Transverse colon (tissue), 4 donors: ENCODE data around the gene PPP6R3.

Source experiments
- POLR2A ChIP-seq: fragments of 450-650 bp; IDR thresholded peaks from one replicate; pipeline ENCODE4 v1.6.1; 2016; ENCODE audit warnings: antibody characterized with exemption, mild to moderate bottlenecking, moderate library complexity
- POLR2AphosphoS5 ChIP-seq, 3 donors: sonication (generic); formaldehyde crosslinking; IDR thresholded peaks; one replicate each; pipeline ENCODE4 v1.6.1; 2016; ENCODE audit warnings: antibody characterized with exemption in 3 of 3
- TF ChIP-seq, protein P1 (sequence below), 5 experiments: fragments of 200-600 bp in 3 of 5; fragments of 450-650 bp in 2 of 5; sonication (generic) in 3 of 5; IDR thresholded peaks; 1 replicate in 2 of 5; 2 replicates in 3 of 5; pipeline ENCODE4 v1.5.1; 2016 to 2017; ENCODE audit warnings: antibody characterized with exemption in 5 of 5, inconsistent platforms in 3 of 5, mild to moderate bottlenecking in 2 of 5, moderate library complexity in 1 of 5

DNA sequence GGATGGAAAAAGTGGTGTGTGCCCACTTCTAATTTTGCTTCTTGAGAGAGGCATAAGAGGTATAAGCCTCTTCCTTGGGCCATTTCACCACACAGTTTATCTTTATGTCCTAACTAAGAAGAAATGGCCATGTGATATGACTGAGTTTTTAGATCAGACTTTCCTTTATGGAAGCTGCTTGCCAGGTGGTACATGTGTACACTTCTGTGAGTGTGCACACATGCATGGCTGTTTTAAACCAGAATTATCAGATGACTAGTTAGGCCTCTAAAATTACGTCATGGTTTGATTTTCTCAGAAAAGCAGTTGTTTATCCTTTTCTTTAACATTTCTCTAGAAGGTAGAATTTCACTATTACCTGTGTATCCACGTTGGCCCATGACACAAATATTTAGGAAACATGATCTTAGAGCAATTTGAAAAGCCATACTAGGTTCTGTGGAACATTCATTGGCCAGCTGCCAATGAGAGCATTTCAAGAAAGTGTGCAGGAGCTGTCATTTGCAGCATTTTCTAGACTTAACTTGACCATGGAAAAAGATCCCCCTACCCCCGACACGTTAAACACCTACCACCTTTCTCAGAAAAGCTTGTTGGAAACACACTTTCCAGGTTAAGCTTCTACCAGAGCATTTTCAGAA is 114.6 kb downstream of the PPP6R3 start:
- TF ChIP-seq, protein P1, sequence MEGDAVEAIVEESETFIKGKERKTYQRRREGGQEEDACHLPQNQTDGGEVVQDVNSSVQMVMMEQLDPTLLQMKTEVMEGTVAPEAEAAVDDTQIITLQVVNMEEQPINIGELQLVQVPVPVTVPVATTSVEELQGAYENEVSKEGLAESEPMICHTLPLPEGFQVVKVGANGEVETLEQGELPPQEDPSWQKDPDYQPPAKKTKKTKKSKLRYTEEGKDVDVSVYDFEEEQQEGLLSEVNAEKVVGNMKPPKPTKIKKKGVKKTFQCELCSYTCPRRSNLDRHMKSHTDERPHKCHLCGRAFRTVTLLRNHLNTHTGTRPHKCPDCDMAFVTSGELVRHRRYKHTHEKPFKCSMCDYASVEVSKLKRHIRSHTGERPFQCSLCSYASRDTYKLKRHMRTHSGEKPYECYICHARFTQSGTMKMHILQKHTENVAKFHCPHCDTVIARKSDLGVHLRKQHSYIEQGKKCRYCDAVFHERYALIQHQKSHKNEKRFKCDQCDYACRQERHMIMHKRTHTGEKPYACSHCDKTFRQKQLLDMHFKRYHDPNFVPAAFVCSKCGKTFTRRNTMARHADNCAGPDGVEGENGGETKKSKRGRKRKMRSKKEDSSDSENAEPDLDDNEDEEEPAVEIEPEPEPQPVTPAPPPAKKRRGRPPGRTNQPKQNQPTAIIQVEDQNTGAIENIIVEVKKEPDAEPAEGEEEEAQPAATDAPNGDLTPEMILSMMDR (IDR thresholded peaks at IDR 0.05) = no peak
- TF ChIP-seq POLR2AphosphoS5 (IDR thresholded peaks at IDR 0.05) (no peak), POLR2A (no peak)
